Measurements from ENCODE around the gene ASB10.

DNA sequence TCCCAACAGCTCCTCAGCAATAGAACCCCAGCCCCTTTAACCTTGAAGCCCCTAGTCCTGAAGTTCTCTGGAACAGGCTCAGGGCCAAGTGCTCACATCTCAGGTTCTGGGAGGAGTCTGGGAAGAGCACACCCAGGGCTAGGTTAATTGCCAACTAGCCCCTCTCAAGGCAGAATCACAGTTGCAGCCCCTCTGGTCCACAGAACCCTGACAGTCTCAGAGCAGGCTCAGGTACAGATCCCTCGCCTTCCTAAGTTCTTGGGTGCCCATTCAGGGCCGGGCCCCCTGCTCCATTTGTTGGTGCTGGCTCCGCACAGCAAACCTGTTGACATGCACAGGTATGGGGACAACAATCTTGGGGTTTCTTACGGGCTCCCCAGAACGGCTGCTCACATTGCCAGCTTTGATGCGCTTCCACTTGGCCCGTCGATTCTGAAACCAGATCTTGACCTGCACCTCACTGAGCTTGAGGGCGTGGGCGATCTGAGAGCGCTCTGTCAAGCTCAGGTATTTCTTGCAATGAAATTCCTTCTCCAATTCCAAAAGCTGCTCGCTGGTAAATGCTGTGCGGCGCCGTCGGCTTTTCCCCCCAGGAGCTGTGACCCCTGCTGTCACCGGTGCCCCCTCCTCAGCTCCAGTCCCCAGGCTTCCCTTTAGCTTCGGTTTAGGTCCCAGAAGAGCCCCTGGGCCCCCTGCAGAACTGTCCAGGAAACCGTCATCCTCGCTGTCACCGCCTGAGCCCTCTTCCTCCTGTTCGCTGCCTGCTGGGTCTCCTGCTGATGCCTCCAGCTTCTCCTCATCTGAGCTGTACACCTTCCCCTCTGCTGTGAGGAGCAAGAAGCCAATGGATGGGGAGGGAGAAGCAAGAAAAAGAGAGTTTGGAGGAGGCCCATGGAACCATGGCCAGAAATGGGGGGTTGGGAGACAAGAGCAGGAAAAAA, 38.5 kb downstream of the ASB10 start:
- TF ChIP-seq CTCF (conservative IDR thresholded peaks at IDR 0.05; ENCODE audit: low read depth, low read length) (no peak), RAD21 (IDR thresholded peaks at IDR 0.05; ENCODE audit: low read length) (no peak), POLR2A (IDR thresholded peaks at IDR 0.05; ENCODE audit: low read depth, low read length) (no peak), CHD1 (IDR thresholded peaks at IDR 0.05; ENCODE audit: low read depth, low read length) (no peak), RCOR1 (IDR thresholded peaks at IDR 0.05; ENCODE audit: insufficient replicate concordance, low read length) (no peak)

Measured in IMR-90 (cell line).